A549 treated with ZK216348 at 1 μM for 4 hours (cell line): ENCODE data around the gene EIF4A3. TPM values are rescaled to one million over a fixed set of nuclear protein-coding genes. Genes with fewer than 3 reads are reported as not detected.

Source experiments
- total RNA-seq: library from RNA; stranded (reverse); fragments of 200-300 nt; extraction: Qiagen RNA extraction; gene quantifications from 5 replicates; pipeline ENCODE4 v1.2.3, GENCODE V29; 2022; ENCODE audit warnings: low read depth

The EIF4A3 gene
- 200 to 232 TPM (median 212 TPM) in 5 replicates for total RNA-seq

DNA sequence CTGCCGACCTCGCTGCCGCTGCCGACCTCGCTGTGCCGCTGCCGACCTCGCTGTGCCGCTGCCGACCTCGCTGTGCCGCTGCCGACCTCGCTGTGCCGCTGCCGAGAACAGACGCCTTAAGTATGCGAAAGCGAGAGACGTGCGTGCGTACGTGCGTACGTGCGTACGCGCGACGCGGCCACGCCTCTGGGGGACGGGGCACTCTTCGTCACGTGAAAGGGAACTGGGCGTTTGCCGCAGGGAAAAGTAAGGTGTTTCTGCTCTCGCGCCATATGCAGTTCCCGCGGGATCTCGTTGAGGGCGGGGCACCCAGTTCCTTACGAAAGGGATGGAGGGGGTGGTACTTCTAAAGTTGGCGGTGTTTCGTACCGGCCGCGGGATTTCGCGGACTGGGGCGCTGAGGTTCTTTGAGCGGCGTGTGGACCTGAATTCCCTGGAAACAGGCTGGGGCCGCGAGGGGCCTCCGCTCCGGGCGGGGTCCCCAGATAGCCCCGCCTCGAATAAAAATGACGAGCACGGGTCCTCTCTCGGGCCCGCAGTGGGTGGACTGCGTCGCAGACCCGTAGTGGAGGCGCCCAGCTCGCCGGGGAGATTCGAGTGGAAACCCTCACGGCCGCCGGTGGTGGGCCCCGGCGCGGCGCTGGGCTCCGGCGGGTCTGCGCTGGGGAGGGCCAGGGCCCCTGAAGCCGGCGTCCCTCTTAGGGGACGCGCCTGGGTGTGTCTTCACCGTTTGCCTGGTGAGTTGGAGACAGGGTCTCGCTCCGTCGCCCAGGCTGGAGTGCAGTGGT is at the start of gene EIF4A3:
Gene EIF4A3 (minus strand): TSS at position 94 of the 788 bp plus-strand sequence. CDS start 167 bp downstream, outside the sequence.

DNA sequence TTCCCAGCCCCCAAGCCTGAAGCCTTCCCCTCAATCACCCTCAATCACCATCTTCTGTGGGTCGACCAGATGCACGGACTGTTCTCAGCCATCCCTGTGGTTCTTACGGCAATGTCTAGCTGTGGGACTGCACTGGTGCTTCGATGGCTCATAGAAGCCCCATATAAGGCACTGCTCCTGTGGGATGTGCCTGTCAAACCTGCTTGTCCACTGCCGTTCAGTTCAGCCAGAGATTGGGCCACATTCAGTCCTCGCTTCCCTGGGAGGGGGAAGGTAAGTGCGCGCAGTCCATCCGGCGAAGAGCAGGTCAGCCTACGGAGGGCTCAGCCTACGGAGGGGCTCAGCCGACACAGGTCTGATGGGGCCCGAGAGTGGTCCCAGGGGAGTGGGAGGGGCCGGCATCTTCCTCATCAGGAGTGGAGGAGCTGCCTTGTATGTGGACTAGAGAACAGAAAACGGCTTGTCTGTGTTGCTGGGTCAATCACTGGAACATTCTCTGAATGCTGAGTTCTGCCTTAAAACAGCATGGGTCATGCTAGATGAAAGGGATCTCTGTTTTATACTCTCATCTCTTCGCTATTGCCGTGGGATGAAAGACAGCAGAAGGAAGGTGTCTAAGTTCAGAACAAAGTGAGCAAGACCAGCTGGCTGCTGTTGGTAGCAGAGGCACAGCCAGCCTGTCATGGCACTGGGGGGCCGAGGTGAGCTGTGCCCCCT is 23.0 kb upstream of the EIF4A3 start, which contains the start of gene CARD14:
Gene CARD14 (plus strand): TSS at position 247 of the 717 bp plus-strand sequence. CDS start 11,409 bp downstream, outside the sequence.

DNA sequence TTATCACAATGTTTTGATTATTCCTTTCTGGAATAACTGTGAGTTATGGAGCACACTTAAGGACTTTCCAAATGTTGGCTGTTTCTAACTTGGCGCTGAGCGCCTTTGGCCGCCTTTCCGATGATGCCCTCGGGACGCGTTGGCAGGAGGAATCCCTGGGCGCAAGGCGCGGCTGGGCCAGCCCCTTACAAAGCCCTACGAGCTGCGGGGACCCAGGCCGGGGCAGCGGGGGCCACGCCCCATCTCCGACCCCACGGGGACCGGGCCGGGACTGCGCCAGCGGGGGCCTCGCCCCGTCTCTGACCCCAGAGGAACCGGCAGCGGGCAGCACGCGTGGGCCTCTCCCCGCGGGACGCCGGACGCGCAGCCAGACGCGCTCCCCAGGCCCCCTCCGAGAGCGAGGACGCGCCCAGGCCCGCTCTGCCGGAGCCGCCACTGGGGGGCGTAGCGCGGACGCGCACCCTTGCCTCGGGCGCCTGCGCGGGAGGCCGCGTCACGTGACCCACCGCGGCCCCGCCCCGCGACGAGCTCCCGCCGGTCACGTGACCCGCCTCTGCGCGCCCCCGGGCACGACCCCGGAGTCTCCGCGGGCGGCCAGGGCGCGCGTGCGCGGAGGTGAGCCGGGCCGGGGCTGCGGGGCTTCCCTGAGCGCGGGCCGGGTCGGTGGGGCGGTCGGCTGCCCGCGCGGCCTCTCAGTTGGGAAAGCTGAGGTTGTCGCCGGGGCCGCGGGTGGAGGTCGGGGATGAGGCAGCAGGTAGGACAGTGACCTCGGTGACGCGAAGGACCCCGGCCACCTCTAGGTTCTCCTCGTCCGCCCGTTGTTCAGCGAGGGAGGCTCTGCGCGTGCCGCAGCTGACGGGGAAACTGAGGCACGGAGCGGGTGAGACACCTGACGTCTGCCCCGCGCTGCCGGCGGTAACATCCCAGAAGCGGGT is 45.6 kb downstream of the EIF4A3 start, which contains the start of gene GAA:
Gene GAA (plus strand): TSS at position 571 of the 935 bp plus-strand sequence. CDS start 3,006 bp downstream, outside the sequence.

Other genes with a start within 250 kb of the EIF4A3 start
- gene TBC1D16, start 111.3 kb downstream of the EIF4A3 start, total RNA-seq, result 7.1 to 11.9 TPM (median 9.9 TPM) in 5 replicates
- gene CCDC40, start 110.5 kb downstream of the EIF4A3 start, total RNA-seq, result 4.5 to 8.1 TPM (median 7.3 TPM) in 5 replicates
- gene GAA, start 45.5 kb downstream of the EIF4A3 start, total RNA-seq, result 32.2 to 65.5 TPM (median 58.2 TPM) in 5 replicates
- gene CARD14, start 22.9 kb upstream of the EIF4A3 start, total RNA-seq, result 0.17 to 0.78 TPM (median 0.25 TPM) in 5 replicates
- gene SGSH, start 73.2 kb upstream of the EIF4A3 start, total RNA-seq, result 13.3 to 38.1 TPM (median 25.0 TPM) in 5 replicates
- gene SLC26A11, start 73.3 kb upstream of the EIF4A3 start, total RNA-seq, result 11.0 to 17.8 TPM (median 13.6 TPM) in 5 replicates
- 51.9 to 69.9 TPM (median 67.4 TPM) in 5 replicates for gene RNF213, start 113.7 kb upstream of the EIF4A3 start, total RNA-seq